Left colon (tissue), 2 donors: ENCODE measurements around the gene CRHR2. TPM values are rescaled to one million over a fixed set of nuclear protein-coding genes. Genes with fewer than 3 reads are reported as not detected.
A peak's percentile ranks its signal among the peaks of the same experiment; 100 is the strongest.

Experiments used
- ATAC-seq: fragments of 200-7000 bp; cut with Tn5 transposase; one replicate; pipeline ENCODE4 v1.9.1; 2020; ENCODE audit warnings: mild to moderate bottlenecking, moderate library complexity
- DNase-seq, 2 donors: peaks; one replicate each; pipeline ENCODE4 v3.0.0-alpha.2; 2020
- intact Hi-C, 2 donors: fragments of 100-400 bp; cut with DNase I in 1 of 2; cut with micrococcal nuclease in 1 of 2; formaldehyde crosslinking; loops; one replicate each; pipeline versions ENCODE4 v1.11.2 to v1.14.0; 2022; cut with DNase I, micrococcal nuclease
- total RNA-seq, 2 donors: library from RNA; stranded (reverse); fragmentation: NEBNext Ultra II Directional; extraction: Animal tissue kit (Norgen Biotek cat#: 25700); gene quantifications; one replicate each; pipeline ENCODE4 v1.2.1, GENCODE V29; 2021
- donor health status: DM: no; HTN: no; CAD: no.
- donor health status: DM: yes; HTN: yes; CAD: no.

Gene CRHR2
- total RNA-seq, 2 donors from 2014 or later: 0.09 TPM; not detected in 1

- no peak for DNase-seq
- intact Hi-C loops: no loop called here
- no peak for ATAC-seq
Observed at GRCh38 chr7:30708412-30708811, 26.2 kb upstream of the CRHR2 start.

DNA sequence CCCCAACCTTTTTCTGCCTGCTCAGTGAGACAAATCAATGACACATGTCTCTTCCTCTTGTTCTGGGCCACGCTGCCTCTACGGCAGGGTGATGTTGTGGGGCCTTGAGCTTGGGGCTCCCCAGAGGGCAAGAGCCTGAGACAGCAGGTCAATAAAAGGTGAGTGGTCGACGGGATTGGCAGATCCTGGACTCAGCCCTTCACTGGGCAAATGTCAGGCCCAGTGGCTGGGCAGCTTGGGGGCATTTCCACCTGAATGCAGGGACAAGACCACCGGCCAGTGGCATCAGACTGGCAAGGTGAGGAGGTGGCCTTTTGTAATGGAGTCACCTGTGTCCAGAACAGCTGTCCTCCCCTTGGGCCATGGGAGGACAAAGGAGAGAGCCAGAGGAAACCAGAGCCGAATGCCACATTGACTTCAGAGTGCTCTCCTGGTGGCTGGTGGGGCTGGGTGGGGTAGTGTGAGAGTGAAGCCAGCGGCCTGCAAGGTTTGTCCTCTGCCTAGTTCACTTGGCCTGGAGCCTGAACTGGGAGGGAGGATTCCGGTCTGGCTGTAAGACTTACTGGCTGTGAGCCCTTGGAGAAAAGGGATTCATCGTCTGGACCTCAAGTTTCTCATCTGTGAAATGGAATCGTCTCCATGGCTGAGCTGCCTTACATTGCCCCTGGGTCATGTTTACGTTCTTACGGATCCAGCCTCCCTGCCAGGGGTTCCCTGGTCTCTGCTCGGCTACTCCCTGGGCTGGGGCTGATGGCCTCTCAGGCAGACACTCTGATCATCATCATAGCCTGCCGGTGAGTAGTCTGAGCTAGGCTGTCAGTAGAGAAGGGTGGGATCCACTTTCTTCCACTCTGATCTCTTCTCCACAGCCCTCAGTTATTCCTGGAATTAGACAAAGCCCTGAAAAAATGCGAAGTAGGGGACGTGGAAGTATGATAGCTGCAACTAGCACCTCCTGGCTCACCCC lies 25.4 kb upstream of the CRHR2 start:
- intact Hi-C loops: no loop called here
- ATAC-seq: no peak

DNA sequence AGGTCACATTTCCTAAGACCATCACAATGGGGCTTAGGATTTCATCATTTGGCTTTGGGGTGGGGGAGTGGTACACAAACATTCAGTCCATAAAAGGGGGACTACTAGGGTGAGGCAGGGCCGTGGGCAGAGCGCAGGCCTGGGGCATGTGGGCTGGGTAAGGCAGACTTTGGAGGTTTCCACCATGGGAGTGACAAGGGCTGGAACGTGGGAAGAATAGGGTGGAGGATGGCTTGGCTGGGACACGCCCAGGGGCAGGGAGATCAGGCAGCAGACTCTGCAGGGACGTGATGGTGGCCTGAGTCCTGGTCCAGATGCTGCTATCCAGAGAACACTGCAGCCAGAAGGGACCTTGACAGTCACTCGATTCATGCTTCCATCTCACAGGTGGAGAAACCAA lies 24.7 kb upstream of the CRHR2 start:
- ATAC-seq (no peak), DNase-seq (no peak)
- intact Hi-C loops: no loop called here

More for the DNA sequence above, 25.4 kb upstream of the CRHR2 start:
- DNase-seq: no peak

GRCh38 chr7:30706316-30706715 lies 24.1 kb upstream of the CRHR2 start:
- no peak for ATAC-seq
- intact Hi-C loops: no loop called here

GRCh38 chr7:30705596-30705995 lies 23.3 kb upstream of the CRHR2 start:
- ATAC-seq (no peak), DNase-seq (no peak)
- intact Hi-C loops: no loop called here

More at GRCh38 chr7:30706316-30706715, 24.1 kb upstream of the CRHR2 start:
- DNase-seq: no peak

DNA sequence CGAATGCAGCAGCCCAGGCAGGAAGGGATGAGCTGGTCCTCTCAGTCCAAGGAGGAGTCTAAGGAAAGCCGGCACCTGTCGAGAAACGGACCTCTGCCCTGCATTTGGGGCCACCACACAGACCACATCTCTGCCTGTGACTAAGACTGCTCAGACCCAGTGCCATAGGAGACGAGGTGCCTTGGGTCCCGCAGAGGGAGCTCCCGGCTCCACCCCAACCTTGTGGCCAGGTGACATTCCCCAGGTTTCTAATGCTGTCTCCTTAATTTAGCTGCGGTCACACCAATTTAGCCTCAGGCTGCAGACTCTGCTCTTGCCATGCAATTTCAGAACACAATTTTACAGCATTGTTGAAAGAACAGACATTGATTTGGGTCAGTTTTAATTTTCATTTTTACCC lies 22.8 kb upstream of the CRHR2 start:
- intact Hi-C loops: no loop called here
- DNase-seq (no peak), ATAC-seq (no peak)

DNA sequence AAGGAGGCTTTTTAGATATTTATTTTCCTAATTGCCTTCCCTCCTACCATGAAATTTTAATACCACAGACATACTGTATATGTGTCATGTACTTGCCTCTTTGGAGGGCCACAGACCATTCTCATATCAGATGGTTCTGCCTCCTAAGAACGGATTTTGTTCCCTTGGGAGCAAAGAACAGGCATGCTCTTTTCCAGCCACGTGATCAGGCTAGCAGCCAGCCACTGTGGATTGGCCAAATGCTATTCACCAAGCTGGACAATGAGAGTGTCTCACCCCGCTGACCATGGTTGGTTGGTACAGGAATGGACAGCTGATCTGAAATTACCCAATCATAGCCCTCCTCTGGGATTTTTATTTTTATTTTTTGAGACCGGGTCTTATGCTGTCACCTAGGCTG lies 21.5 kb upstream of the CRHR2 start:
- DNase-seq (no peak), ATAC-seq (no peak)
- intact Hi-C loops: no loop called here

DNA sequence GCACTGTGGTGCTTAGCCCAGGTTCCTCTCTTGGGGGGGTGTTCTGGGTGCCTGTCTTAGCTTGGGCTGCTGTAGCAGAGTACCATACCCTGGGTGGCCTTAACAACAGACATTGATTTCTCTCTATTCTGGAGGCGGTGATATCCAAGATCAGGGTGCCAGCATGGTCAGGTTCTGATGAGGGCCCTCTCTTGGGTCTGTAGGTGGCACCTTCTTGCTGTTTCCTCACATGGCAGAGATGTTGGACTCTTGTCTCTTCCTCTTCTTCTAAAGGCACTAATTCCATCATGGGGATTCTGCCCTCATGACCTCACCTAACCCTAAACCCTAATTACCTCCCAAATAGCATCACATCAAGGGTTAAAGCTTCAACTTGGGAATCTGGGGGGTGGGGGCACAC lies 19.9 kb upstream of the CRHR2 start:
- intact Hi-C loops: no loop called here
- no peak for DNase-seq
- no peak for ATAC-seq

- intact Hi-C loops: no loop called here
- DNase-seq (no peak), ATAC-seq (no peak)
Observed at GRCh38 chr7:30700941-30701340, 18.7 kb upstream of the CRHR2 start.

DNA sequence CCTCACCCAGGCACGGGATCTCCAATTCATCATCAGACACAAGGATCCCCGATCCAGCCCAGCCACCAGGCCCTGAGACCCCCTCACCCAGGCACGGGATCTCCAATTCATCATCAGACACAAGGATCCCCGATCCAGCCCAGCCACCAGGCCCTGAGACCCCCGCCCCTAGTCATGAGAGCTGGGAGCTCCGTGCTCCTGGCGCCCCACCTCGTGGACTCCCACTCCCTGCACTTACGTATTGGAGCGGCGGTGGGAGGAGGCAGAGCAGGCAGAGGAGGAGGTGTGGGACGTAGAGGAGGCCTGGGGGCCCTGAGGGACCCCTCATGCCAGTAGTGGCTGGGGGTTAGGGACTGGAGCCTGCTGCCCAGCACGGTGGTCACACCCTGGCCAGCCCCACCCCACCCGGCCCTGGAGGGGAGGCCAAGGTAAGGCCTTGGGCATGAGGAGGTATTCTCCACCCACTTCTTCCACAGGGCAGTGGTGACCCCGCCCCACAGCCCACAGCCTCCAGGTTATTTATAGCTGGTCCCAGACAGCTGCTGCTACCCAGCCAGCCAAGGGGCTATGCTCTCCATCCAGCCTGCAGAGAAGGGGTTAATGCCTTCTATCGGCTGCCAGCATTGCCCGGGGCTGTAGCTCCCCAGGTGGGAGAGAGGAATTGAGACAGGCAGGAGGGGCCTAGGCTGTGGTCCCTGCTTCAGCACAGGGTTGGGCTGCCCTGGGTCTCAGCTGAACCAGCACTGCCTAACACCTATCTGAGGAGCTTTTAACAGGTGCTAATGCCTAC lies 17.6 kb upstream of the CRHR2 start:
- ATAC-seq (no peak), DNase-seq (no peak)
- intact Hi-C loops: no loop called here

DNA sequence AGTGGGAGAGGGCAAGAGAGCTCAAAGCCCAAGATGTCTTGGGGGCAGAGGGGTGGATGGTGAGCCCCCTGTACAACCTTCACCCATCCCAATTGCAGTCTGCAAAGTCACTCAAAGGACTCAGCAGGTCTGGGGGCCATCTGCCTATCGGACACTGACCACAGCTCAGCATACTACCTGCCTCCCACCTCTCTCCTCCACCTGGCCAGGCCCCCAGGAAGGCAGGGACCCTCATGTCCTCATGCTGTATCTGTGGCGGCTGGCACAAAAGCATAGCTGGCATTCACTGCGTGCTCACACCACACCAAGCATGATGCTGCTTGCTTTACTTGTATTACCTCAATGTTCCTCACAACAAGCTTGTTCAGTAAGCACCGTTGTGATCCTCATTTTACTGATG lies 16.2 kb upstream of the CRHR2 start:
- intact Hi-C loops: no loop called here
- no peak for DNase-seq
- no peak for ATAC-seq

GRCh38 chr7:30697719-30698460 lies 15.6 kb upstream of the CRHR2 start:
- intact Hi-C loops: no loop called here
- peak; percentile 30 to 59 for DNase-seq
- peak; percentile 93 for ATAC-seq

DNA sequence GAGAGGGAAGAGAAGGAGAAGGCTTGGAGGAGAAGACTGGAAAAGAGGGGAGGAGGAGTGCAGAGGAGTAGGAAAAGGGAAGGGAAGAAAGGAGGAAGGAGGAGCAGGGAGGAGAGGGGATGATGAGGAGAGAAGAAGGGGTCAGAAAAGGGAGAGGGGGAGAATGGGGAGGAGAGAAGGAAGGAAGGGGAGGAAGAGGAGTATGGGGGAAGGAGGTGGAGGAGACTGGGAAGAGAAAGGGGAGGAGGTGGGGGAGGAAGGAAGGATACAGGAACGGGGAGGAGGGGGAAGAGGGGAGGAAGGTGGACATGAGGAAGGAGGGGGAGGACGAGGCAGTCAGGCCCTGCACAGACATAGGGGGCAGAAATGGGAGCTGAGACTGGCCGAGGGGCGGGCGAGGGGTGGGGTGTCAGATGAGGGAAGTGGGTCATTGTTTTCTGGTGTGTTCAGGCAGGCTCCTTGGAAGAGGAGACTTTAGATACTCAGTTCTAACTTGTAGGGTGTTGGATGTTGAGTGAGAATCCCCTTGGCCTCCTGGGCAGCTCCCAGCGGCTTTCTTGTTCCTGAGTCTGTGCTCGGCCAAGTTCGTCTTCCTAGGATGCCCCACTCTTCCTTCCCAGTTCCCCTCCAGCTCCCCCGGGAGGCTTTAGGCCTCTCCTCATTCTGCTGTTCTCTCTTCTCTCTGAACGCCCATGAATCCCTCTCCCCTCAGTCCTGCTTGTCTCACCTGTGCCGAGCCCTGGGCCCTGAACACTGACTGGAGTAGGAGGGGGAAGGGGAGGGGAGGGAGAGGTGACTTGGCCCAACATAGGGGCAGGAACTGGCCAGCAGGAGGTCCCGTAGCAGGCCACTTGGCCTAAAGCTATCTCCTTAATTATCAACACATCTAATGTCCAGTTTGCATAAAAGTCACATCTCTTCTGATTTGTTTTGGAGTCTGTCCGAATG lies 12.8 kb upstream of the CRHR2 start:
- ATAC-seq (no peak), DNase-seq (no peak)
- intact Hi-C loops: no loop called here

GRCh38 chr7:30694218-30694745 lies 12.0 kb upstream of the CRHR2 start:
- DNase-seq: no peak
- ATAC-seq: peak; percentile 65
- intact Hi-C loops: no loop called here

- DNase-seq: no peak
- no peak for ATAC-seq
- intact Hi-C loops: no loop called here
Observed at GRCh38 chr7:30692882-30693281, 10.6 kb upstream of the CRHR2 start.

GRCh38 chr7:30692438-30692837 lies 10.2 kb upstream of the CRHR2 start:
- DNase-seq (no peak), ATAC-seq (no peak)
- intact Hi-C loops: no loop called here

DNA sequence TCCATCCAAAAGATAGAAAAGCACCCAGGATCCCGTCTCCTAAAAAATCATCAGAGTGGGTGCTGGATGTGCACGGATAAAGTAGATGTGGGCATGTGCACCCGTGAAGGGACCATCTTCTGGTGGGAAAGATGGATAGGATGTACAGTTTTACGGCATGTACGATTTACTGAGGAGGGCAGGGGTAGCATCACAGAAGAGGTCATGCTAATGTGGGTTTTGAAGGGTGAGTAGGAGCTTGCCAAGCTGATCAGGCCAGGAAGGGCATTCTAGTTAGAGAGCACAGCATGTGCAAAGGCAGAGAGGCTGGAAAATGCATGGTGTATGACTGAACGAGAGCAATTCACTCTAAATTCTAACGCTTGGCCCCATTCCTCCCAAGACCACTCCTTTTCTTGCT lies 7.8 kb upstream of the CRHR2 start:
- intact Hi-C loops: no loop called here

GRCh38 chr7:30688718-30689221 lies 6.5 kb upstream of the CRHR2 start:
- no peak for DNase-seq
- peak; percentile 36 for ATAC-seq
- intact Hi-C loops: no loop called here

More for the DNA sequence above, 7.8 kb upstream of the CRHR2 start:
- ATAC-seq: no peak
- DNase-seq: no peak
